ENCODE results near the gene MPPED1.

Gene MPPED1

GRCh38 chr22:43393132-43393843 is 18.5 kb upstream of the MPPED1 start:
- no peak for DNase-seq (ENCODE audit: low spot score)

GRCh38 chr22:43393844-43394474 is 17.9 kb upstream of the MPPED1 start:
- no peak for DNase-seq (ENCODE audit: low spot score)

- DNase-seq (ENCODE audit: low spot score) = no peak
Measured at GRCh38 chr22:43395086-43395695, 16.6 kb upstream of the MPPED1 start.

- no peak for DNase-seq (ENCODE audit: low spot score)
Measured at GRCh38 chr22:43396321-43396933, 15.4 kb upstream of the MPPED1 start.

- DNase-seq (ENCODE audit: low spot score) = no peak
Measured at GRCh38 chr22:43396934-43397457, 14.8 kb upstream of the MPPED1 start.

GRCh38 chr22:43397766-43398165 is 14.0 kb upstream of the MPPED1 start:
- no peak for DNase-seq (ENCODE audit: low spot score)

GRCh38 chr22:43398246-43398645 is 13.6 kb upstream of the MPPED1 start:
- DNase-seq (ENCODE audit: low spot score) = no peak

GRCh38 chr22:43398910-43399309 is 12.9 kb upstream of the MPPED1 start:
- no peak for DNase-seq (ENCODE audit: low spot score)

GRCh38 chr22:43399338-43399979 is 12.4 kb upstream of the MPPED1 start:
- no peak for DNase-seq (ENCODE audit: low spot score)

GRCh38 chr22:43399980-43400358 is 11.8 kb upstream of the MPPED1 start:
- DNase-seq (ENCODE audit: low spot score) = no peak

- DNase-seq (ENCODE audit: low spot score) = no peak
Measured at GRCh38 chr22:43400449-43400848, 11.4 kb upstream of the MPPED1 start.

- DNase-seq (ENCODE audit: low spot score) = no peak
Measured at GRCh38 chr22:43401233-43401632, 10.6 kb upstream of the MPPED1 start.

GRCh38 chr22:43401661-43402060 is 10.2 kb upstream of the MPPED1 start:
- DNase-seq (ENCODE audit: low spot score) = no peak

GRCh38 chr22:43402128-43402527 is 9.7 kb upstream of the MPPED1 start:
- DNase-seq (ENCODE audit: low spot score) = no peak

GRCh38 chr22:43404673-43405385 is 7.0 kb upstream of the MPPED1 start:
- no peak for DNase-seq (ENCODE audit: low spot score)

- no peak for DNase-seq (ENCODE audit: low spot score)
Measured at GRCh38 chr22:43406186-43406790, 5.5 kb upstream of the MPPED1 start.

- DNase-seq (ENCODE audit: low spot score) = no peak
Measured at GRCh38 chr22:43407591-43407990, 4.2 kb upstream of the MPPED1 start.

- no peak for DNase-seq (ENCODE audit: low spot score)
Measured at GRCh38 chr22:43408009-43408408, 3.8 kb upstream of the MPPED1 start.

GRCh38 chr22:43409046-43409445 is 2.8 kb upstream of the MPPED1 start:
- no peak for DNase-seq (ENCODE audit: low spot score)

GRCh38 chr22:43409800-43410199 is 2.0 kb upstream of the MPPED1 start:
- no peak for DNase-seq (ENCODE audit: low spot score)

Measured in AG20443 (cell line).